Mesothelial cell of epicardium (in vitro differentiated cells): ENCODE measurements around the gene USP4. TPM values are rescaled to one million over a fixed set of nuclear protein-coding genes. Genes with fewer than 3 reads are reported as not detected.

ENCODE experiments used
- DNase-seq, 2 experiments: peaks; one replicate each; pipeline ENCODE4 v3.0.0; 2021; ENCODE audit warnings: low spot score in 2 of 2; ENCODE audit not compliant: unreplicated experiment in 2 of 2
- H3K27ac Mint-ChIP-seq: 2 replicates; pipeline ENCODE4 v1.8.0; 2021; ENCODE audit warnings: mixed read lengths
- H3K27me3 Mint-ChIP-seq: 2 replicates; pipeline ENCODE4 v1.8.0; 2021; ENCODE audit warnings: low read depth, mixed read lengths
- H3K36me3 Mint-ChIP-seq: 2 replicates; pipeline ENCODE4 v1.8.0; 2021; ENCODE audit warnings: mixed read lengths
- H3K4me1 Mint-ChIP-seq: 2 replicates; pipeline ENCODE4 v1.8.0; 2021; ENCODE audit warnings: mixed read lengths
- H3K4me3 Mint-ChIP-seq: 2 replicates; pipeline ENCODE4 v1.8.0; 2021; ENCODE audit warnings: mild to moderate bottlenecking, moderate library complexity, mixed read lengths
- H3K9me3 Mint-ChIP-seq: 2 replicates; pipeline ENCODE4 v1.8.0; 2021; ENCODE audit warnings: mixed read lengths
- CTCF ChIP-seq: fragments of 200-600 bp; sonication (generic); IDR thresholded peaks from one replicate; pipeline ENCODE4 v1.5.0; 2021; ENCODE audit warnings: antibody characterized with exemption; ENCODE audit not compliant: unreplicated experiment
- total RNA-seq: library from RNA; stranded (reverse); gene quantifications from 3 replicates; pipeline ENCODE4 v1.2.1, GENCODE V29; 2021

Gene USP4
- total RNA-seq, 1 donor from 2014 or later = 54.5 TPM

GRCh38 chr3:49278548-49278947 is 61.3 kb downstream of the USP4 start:
- Mint-ChIP-seq H3K4me3 (no peak overlapping the region), H3K36me3 (peaks cover 39% of the 10 kb centered on the region), H3K9me3 (no peaks in the 10 kb centered on the region), H3K27me3 (no peaks in the 10 kb centered on the region), H3K4me1 (no peaks in the 10 kb centered on the region), H3K27ac (no peak overlapping the region)
- no peak for TF ChIP-seq CTCF
- no peak for DNase-seq

DNA sequence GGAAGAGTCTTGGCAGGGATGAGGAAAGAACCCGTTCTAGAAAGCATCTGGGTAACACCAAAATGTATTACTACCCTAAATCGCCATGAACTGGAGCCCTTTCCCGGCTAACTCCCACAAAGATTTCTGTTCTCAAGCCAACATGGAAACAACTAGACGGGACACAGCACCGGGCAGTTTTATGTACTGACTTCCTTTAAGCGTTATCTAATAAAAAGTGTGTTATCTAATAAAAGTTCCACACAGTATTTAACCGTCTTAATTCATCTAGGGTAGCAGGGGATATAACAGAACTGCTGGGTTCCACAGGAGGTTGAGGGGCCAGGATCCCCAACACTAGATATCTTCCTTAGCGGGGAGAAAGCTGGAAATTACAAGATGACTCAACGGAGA is 62.5 kb downstream of the USP4 start:
- Mint-ChIP-seq H3K36me3 (peaks cover 33% of the 10 kb centered on the region), H3K4me3 (peak overlapping the region; percentile 31), H3K27ac (no peak overlapping the region), H3K4me1 (no peaks in the 10 kb centered on the region), H3K9me3 (no peaks in the 10 kb centered on the region), H3K27me3 (no peaks in the 10 kb centered on the region)
- no peak for TF ChIP-seq CTCF
- DNase-seq = no peak

GRCh38 chr3:49276475-49277382 is 63.1 kb downstream of the USP4 start, which contains the start of gene C3orf62:
Gene C3orf62 (minus strand): TSS chr3:49277232. CDS start chr3:49276872, 360 bp downstream.
- Mint-ChIP-seq H3K4me1 (no peaks in the 10 kb centered on the region), H3K36me3 (peaks cover 30% of the 10 kb centered on the region), H3K9me3 (no peaks in the 10 kb centered on the region), H3K27me3 (no peaks in the 10 kb centered on the region), H3K27ac (no peak within 1 kb of the TSS), H3K4me3 (peak within 1 kb of the TSS; percentile 31)
- no peak for TF ChIP-seq CTCF
- no peak for DNase-seq

DNA sequence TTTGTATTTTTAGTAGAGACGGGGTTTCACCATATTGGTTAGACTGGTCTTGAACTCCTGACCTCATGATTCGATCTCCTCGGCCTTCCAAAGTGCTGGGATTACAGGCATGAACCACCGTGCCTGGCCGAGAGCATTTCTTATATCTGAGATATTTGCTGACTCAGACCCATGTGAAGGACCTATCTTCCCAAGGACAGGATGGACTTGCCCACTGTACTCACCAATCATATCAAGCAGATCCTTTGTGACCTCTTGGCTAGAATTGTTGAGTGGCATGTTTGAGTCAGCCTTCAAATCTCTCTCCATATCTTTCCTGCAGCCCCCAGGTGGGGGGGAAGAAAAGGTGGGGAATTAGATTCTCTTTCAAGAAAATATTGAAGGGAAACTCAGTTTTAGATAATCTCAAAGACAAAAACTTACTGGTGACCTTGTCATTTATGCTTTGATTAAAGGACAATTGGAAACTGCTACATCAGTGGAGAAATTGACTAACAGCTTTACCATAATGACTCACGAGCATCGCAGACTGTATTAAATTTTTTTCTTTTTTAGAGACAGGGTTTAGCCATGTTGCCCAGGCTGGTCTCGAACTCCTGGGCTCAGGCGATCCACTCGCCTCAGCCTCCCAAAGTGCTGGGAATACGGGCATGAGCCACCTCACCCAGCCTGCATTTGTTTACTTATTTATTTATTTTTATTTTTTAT is 65.9 kb downstream of the USP4 start:
- Mint-ChIP-seq H3K4me1 (peaks cover 10% of the 10 kb centered on the region), H3K27ac (no peak overlapping the region), H3K9me3 (no peaks in the 10 kb centered on the region), H3K27me3 (no peaks in the 10 kb centered on the region), H3K4me3 (no peak overlapping the region), H3K36me3 (peaks cover 19% of the 10 kb centered on the region)
- TF ChIP-seq CTCF = no peak
- DNase-seq = no peak

- Mint-ChIP-seq H3K4me1 (peaks cover 17% of the 10 kb centered on the region), H3K27ac (peak overlapping the region; percentile 76), H3K4me3 (no peak overlapping the region), H3K9me3 (no peaks in the 10 kb centered on the region), H3K36me3 (peaks cover 7% of the 10 kb centered on the region), H3K27me3 (no peaks in the 10 kb centered on the region)
- no peak for TF ChIP-seq CTCF
- no peak for DNase-seq
Measured at GRCh38 chr3:49271047-49271446, 68.8 kb downstream of the USP4 start.
